HG02588 (cell line): ENCODE results near the gene ANGPTL7.
"Not testable (repeated sequence)": the region's sequence is repeated elsewhere in the genome, so short reads cannot be mapped to it uniquely, and the experiment has no call there.

Source experiments
- ATAC-seq: cut with Tn5 transposase; IDR thresholded peaks from one replicate; pipeline ENCODE4 v1.9.1; 2021; ENCODE audit warnings: mild to moderate bottlenecking, moderate library complexity; ENCODE audit not compliant: unreplicated experiment

Gene ANGPTL7, protein sequence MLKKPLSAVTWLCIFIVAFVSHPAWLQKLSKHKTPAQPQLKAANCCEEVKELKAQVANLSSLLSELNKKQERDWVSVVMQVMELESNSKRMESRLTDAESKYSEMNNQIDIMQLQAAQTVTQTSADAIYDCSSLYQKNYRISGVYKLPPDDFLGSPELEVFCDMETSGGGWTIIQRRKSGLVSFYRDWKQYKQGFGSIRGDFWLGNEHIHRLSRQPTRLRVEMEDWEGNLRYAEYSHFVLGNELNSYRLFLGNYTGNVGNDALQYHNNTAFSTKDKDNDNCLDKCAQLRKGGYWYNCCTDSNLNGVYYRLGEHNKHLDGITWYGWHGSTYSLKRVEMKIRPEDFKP

DNA sequence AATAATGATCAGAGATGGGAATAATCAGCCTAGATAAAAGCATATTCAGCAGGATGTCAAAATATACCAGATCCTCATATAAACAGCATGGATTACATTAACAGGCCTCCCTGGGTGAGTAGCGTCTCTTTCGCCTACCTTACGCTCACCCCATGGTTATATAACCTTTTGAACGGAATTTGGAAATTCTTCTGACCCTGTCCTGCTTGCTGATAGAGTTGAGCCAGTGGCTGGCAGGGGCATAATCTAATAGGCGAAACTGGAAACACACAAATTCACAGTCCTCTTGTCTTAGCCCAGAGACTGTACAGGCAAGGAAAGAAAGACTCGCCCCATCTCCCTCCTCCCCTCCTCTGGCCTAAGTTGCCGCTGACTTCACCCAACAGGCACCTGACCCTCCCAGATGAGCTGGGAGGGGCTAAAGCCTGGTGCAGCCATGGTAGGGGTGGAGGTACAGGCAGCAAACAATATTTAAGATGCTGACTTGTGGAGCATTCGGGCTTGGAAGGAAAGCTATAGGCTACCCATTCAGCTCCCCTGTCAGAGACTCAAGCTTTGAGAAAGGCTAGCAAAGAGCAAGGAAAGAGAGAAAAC, at the start of gene ANGPTL7:
Gene ANGPTL7, plus strand, starts transcription at position 498 of the 594 bp plus-strand sequence. CDS start 225 bp downstream, outside the sequence.
- ATAC-seq, result no peak

DNA sequence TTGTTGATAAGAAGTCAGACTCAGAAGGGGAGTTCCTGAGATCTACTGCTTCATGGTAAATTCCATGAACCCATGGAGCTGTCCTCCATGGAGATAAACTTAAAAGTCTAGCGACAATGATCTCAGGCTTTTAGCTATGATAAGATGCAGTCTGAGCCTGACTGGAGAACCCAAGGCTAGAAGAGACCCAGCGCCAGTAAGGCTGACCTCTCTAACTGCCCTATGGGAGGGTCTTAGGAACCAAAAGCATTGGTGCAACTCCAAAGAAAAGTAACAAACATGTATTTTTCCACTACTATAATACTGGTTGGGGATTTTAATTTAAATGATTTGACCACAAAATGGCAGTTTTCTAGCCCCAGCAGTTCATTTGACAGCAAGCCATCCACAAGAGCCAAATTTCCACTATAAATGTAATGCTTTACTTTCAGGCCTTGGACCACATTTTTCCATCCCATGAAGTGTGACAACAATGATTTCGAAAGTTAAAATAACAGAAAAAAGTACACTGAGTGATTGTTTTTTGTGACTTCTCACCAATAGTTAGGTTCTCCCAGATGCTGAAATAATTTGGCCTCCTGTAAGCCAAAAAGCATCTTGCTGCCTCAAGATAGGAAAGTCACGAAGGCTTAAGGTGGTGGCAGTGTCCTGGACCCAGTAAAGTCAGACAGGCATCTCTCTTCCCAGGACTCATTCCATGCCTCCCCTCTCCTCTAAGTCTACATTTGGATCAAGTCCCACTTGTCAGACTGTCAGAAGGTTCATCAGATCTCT, 46.4 kb upstream of the ANGPTL7 start:
- ATAC-seq, result no peak

DNA sequence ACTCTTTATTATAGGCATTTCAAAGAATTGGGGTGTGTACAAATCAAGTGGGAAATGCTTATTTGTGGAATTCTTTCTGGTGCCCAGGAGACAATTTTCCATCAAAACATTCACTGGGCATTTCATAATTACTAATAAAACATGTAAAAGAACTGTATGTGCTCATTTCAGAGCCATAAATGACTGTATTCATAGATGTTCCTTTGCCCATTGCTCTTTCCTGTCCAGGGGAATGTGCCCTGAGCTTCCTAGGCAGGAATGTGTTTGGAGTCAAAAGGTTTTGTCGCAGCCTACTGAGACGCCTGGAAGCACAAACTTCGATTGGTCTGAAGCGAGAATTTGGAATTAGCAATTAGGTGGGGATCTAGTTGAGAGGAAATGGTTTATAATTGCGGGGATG, 45.8 kb upstream of the ANGPTL7 start:
- no peak for ATAC-seq

DNA sequence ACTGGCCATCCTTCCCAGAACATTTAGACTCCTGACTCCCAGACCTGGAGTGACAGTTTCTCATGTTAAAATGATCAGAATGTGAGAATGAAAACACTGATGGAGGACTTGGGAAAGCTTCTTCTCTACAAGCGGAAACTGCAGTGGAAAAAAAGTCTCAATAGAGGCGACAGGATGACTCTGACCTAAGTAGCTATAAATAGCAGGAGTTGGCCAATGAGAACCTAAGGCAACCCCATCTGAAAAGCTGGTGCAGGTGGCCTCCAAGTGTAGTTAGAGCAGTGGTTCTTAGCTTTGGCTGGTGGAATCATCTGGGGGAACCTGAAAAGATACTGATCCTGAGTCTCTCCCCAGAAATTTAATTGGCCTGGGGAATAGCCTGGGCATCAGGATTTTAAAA, 45.2 kb upstream of the ANGPTL7 start:
- ATAC-seq, result no peak

DNA sequence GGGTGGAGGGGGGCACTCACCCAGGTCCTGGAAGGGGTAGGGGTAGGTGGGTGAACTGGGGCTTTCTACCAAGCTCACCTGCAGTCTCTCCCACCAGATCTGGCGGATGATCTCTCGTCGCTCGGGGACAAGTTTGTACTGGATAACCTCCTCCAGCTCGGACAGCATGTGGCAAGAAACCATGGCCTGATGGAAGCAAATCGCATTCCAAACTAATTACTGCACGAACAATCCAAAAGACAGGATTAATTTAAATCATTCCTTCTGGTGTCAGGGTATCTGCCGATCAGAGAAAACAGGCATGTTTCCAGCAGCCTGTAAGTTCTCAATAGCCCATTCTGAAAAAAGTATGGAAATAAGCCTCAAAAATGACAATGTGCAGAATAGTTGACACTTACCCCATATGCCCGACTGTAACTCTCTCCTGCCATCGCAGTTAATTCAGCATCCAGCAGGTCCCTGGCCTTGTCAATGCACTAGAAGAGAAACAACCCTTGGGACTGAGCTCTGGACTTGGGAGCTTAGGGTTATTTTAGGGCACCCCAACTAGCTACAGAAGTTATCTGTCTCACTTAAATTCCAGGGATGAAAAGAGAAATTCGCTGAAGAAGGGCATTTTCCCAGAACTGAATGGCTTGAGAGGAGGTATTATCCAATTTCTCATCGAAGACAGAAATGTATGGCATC, 44.4 kb upstream of the ANGPTL7 start:
- no peak for ATAC-seq

DNA sequence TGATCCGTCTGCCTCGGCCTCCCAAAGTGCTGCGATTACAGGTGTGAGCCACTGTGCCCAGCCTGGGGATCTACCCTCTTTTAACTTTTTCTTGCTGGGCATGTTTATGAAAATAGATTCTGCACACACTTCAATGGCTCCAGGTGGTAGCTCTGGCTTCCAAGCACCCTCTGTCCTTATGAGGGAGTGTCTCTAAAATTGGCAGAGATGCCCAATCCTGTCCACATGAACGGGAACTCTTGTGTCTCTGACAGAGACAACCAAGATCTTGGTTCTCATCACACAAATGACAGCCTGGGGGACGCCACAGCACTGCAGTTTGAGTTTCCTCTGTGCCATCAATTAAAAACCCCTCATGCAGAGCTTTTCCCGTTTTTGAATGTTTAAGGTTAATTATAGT, 43.4 kb upstream of the ANGPTL7 start:
- ATAC-seq, result no peak

DNA sequence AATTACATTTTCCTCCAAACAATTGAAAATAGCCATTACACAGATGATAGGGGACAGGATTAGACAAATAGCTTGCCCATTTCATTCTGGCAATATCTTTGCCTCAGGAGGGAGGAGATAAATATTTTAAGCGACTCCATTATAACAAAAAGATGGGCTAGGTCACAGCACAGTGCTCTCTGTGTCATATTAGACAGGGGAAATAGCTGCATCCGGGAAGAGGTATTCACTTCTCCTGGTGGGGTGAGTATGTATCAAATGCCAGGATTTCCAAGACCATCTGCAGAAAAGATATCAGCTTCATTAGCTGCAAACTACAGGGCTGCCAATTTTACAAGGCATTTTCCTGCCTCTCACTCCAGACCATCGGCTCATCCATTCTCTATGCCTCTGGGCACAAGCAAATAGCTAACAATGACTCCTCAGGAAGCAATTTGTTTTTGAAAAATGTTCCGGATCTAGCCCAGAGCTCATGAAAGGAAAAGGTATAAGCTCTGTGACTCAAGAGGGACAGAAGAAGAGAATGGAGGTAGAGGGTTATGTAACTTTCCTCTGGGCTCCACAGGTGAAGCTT, 41.9 kb upstream of the ANGPTL7 start:
- no peak for ATAC-seq

DNA sequence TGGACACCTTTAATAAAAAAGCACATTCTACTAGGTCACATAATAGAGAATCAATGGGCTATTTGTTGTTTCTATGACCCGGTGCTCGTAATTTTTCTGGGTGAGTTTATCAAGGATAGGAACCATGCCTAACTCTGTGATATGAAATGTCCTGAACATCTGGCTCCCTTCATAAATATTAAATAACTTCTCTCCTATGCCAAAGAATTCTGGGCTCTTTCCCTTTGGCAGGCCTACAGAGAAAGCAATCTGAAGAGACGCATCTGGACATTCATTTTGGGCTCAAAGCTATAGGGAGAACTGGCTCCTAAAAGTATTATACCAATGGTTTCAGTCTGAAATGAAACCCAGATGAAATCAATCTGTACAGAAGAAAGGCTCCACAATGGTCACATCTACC, 38.8 kb upstream of the ANGPTL7 start:
- no peak for ATAC-seq

DNA sequence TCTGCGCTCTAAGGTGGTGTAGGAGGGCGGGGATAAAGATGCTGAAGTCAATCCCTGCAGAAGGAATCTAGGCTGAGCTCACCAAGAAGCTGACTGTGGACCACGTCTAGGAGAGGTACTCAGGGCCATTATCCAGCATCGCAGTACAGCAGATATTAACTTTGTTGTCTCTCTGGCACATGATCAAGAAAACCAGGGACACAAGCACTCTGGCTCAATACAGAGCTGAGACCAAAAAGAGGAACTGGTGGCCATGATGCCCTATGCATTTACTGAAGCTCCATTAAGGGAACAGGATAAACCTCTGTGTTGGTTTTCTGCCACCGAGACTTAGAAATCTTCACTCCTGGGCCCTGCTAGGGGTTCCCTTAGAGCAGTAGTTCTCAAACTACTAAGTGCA, 38.0 kb upstream of the ANGPTL7 start:
- ATAC-seq, result no peak

DNA sequence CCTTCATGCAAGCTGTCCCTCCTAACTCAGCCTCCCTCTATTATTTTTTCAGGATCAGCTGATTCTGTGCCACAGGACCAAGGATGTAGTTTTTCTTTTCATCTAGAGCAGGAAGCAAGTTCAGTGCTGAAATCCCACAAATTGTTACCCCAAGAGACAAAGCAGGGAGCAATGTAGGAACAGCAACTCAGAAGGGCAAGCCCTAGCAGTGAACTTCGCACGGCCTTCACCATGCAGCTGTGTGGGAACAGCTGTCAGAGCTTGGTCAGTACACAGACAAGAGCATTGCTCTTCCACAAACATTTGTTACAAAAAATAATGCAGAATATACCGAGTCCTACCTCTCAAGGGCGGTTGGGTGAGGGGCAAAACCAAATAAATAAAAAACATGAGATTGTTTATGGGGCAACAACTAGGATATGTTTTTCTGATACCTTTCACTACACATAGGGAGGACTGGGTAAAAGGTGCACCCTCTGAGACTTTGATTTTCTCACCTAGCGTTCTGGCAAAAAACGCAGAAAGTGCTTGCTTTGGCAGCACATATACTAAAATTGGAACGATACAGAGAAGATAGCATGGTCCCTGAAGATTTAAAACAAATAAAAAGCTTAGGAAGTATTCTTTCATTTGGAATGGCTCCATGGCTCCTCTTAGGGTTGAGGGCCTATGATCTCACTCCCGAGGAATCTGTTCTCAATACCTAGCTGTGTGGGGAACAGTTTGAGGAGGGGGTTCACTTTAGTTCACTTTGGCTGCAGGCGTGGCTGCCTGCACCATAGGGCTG, 37.1 kb upstream of the ANGPTL7 start:
- no peak for ATAC-seq

DNA sequence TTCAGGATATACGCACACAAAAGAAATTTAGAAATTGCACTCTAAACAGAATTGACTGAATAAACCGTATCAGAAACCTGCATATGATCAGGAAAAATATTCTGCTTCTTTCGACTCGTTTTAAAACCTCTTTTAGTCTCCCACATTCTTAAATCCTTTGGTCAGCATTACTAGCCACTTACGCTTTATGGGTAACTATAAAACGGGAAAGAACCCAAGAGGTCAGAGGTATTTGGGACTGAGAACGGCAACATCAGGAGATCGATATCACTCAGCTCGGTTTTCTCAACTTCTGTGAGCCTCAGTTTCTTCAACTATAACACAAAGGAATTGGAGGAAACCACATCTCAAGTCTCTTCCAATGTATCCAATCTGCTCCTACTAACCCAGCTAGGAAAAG, 36.4 kb upstream of the ANGPTL7 start:
- no peak for ATAC-seq

DNA sequence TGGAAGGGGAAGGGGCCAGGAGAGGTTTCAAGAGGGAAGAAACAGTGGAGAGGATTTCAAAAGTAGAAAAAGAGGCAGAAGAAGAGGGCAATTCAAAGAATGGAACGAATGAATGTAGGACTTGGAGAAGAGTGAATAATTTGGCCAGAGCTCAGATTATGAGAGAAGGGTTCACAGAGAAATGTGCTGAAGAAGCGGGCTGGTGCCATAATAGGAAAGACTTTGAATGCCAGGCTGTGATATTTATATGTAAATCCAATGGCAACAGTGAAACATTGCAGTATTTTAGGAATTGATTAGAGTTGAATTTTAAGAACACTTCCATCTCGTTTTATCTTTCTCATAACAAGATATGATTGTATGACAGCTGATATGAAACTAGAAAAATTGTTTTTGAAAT, 36.0 kb upstream of the ANGPTL7 start:
- ATAC-seq, result no peak

DNA sequence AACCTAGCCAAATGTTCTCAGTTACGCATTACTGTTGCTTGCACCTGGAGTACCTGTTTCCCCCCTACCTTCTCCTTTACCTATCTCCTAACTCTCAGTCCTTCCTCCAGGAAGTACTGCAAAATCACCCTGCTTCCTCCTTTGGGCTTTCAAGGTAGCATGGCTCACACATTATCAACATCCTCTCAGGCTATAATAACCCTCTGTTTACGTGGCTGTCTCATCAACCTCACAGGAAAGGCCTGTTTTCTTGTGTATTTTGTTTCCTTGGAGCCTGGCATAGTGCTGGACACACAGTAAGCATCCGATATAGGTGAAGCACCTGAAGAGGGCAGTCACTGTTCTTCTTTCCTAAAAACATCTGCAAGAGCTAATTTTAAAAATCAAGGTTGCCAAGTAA, 32.7 kb upstream of the ANGPTL7 start:
- ATAC-seq, result no peak

DNA sequence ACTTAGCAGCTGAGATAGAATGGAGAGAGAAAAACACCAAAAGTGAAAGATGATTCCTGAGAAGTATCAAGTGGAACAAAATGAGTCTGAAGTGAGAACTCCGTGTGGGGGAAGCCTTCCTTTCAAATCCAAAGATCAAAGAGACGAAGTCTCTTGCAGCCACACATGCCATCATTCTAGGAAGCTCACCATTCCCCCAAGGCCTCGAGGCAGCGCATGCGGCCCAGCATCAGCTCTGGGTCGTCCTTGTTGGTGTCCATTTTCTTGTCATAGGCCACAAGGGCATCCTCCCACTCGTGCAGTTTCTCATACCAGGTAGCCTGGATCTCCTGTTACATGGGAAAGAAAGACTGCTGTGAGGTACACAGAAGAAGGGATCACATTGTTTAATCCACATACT, 32.2 kb upstream of the ANGPTL7 start:
- ATAC-seq, result no peak

DNA sequence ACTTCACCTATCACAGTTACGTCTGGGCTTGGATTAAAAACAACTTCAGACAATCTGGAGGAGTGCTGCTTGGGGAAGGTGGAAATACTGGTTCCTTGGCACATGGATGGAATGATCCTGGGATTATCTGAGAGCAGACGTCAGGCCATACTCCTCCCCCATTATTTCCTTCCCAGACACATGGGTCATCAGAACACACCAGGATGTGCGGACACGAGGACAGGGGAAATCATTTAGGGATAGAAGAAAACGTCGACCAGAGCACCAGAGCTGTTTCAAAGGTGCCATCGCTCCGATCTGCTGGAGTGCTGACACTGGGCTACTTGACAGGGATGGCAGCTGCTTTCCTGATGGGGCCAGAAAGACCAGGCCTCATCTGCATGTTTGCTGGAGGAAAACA, 31.8 kb upstream of the ANGPTL7 start:
- ATAC-seq, result no peak

DNA sequence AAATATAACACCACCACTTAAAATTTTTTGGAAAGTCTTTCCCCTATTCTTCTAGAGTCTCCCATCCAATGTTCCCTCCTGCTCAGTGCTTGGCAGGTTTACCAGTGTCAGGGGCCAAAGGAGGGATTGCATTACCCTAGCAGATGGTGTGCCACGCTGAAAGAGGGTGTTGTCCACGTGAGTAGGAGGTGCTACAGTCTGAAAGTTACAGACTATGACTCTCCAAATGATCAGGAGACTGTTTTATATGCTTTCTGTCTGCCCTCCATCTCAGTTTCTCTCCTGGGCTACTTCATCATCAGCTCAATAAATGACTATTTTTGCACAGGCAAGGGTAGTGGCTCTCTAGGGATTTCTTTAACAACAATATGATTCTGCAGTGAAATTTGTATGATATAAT, 31.3 kb upstream of the ANGPTL7 start:
- no peak for ATAC-seq

DNA sequence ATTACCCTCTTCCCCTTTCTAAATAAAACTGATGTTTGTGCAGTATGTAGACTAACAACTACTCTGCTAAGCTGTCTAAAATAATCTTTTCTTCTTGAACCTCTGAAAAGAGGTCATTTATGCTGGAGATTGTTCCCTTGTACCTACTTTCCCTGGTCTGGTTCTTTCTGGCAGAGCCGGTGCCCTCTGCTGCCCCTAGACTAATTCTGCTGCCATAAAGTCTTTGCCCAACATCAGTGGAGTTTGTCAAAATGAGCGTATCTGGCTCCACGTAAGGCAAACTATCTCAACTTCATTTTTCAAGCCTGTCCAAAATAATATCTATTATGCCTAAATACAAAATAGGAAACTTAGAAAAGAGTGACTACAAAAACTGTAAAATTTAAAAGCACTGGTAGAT, 30.9 kb upstream of the ANGPTL7 start:
- ATAC-seq, result no peak

DNA sequence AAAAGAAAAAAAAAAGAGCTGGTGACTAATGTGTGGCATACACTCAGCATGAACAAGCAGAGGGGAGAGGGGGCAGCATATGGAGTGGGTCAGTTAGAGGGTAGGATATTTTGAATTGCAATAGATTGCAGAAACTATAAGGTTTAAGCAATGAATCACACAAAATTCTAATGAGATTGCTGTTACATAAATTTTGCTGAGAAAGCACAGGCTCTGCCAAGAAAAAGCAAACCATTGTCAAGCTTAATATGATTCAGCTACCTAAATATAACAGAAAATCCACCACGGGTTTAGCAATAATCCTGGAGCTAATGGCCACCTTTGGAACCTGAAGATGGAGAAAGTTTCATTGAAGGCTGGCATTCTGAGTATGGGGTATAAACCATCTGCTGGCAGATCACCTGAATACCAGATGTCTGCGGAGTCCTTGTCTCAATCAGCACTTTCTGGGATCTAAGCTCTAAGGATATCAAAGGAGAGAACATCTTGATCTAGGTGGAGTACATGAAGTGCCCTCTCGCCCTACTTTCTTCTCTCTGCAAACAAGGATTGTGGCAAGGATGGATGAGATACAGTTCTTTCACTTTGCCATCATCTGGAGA, 30.3 kb upstream of the ANGPTL7 start:
- ATAC-seq, result no peak

DNA sequence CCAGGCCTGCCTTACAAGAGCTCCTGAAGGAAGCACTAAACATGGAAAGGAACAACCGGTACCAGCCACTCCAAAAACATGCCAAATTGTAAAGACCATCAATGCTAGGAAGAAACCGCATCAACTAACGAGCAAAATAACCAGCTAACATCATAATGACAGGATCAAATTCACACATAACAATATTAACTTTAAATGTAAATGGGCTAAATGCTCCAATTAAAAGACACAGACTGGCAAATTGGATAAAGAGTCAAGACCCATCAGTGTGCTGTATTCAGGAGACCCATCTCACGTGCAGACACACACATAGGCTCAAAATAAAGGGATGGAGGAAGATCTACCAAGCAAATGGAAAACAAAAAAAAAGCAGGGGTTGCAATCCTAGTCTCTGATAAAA, 26.4 kb upstream of the ANGPTL7 start:
- not testable (repeated sequence) for ATAC-seq

DNA sequence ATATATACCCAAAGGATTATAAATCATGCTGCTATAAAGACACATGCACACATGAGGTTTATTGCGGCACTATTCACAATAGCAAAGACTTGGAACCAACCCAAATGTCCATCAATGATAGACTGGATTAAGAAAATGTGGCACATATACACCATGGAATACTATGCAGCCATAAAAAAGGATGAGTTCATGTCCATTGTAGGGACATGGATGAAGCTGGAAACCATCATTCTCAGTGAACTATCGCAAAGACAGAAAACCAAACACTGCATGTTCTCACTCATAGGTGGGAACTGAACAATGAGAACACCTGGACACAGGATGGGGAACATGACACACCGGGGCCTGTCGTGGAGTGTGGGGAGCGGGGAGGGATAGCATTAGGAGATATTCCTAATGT, 22.4 kb upstream of the ANGPTL7 start:
- ATAC-seq, result not testable (repeated sequence)
